NCI-H128 (cell line): ENCODE results near the gene RAB11FIP4.
"Not testable (repeated sequence)": the region's sequence is repeated elsewhere in the genome, so short reads cannot be mapped to it uniquely, and the experiment has no call there.

Experiments used
- DNase-seq: peaks from one replicate; lab custom pipeline; 2025; ENCODE audit not compliant: unreplicated experiment; lab: John Stamatoyannopoulos, UW

Gene RAB11FIP4, protein sequence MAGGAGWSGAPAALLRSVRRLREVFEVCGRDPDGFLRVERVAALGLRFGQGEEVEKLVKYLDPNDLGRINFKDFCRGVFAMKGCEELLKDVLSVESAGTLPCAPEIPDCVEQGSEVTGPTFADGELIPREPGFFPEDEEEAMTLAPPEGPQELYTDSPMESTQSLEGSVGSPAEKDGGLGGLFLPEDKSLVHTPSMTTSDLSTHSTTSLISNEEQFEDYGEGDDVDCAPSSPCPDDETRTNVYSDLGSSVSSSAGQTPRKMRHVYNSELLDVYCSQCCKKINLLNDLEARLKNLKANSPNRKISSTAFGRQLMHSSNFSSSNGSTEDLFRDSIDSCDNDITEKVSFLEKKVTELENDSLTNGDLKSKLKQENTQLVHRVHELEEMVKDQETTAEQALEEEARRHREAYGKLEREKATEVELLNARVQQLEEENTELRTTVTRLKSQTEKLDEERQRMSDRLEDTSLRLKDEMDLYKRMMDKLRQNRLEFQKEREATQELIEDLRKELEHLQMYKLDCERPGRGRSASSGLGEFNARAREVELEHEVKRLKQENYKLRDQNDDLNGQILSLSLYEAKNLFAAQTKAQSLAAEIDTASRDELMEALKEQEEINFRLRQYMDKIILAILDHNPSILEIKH

DNA sequence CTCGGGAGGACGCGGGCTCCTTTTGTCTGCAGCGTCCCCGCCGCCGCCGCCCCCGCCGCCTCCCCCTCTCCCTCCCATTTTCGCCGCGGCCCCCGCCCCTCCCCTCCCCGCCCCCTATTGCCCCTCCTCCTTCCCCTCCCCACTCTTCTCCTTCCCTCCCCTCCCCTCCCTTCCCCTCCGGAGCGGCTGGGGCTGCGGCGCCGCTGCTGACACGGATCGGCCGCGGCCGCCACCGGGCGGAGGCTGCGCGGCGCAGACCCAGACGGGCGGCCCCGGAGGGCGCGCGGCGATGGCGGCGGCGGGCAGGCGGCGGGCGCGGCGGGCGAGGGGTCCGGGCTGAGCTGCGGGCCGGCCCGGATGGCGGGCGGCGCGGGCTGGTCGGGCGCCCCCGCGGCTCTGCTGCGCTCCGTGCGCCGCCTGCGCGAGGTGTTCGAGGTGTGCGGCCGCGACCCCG lies at the start of gene RAB11FIP4:
TSS of gene RAB11FIP4 (plus strand) at position 180 of the 454 bp plus-strand sequence. CDS start at position 358, 178 bp downstream.
- DNase-seq = no peak

DNA sequence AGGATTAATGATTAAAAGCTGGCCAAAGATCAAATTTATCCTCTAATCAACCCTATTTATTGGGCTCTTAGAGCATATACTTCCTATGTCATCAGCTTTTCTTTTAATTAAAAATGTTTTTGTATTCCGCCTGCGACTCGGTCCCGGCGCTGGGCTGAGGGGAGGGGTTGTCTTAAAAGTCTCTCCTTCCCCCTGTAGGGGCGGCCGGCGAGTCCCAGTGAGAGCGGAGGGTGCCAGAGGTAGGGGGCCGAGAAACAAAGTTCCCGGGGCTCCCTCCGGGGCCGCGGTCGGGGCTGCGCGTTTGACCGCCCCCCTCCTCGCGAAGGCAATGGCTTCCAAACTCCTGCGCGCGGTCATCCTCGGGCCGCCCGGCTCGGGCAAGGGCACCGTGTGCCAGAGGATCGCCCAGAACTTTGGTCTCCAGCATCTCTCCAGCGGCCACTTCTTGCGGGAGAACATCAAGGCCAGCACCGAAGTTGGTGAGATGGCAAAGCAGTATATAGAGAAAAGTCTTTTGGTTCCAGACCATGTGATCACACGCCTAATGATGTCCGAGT lies 46.2 kb upstream of the RAB11FIP4 start:
- not testable (repeated sequence) for DNase-seq

DNA sequence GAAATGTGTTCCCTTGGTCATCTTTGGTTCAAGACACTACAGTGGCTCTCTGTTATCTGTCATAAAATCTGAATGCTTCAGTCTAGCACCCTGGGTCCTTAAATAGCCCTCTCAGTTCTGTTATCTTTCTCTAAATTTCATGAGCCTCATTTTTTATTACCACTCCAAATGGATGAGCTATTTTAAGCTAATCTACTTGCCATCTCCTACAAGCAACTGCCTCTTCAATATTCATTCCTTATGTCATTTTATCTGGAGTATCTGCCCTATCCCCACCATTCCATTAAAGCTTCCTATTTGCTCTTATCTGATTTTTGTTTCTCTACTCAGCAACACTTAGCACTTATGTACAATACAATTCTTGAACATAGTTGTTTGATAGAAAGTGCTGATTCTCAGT lies 42.0 kb upstream of the RAB11FIP4 start:
- DNase-seq = no peak

DNA sequence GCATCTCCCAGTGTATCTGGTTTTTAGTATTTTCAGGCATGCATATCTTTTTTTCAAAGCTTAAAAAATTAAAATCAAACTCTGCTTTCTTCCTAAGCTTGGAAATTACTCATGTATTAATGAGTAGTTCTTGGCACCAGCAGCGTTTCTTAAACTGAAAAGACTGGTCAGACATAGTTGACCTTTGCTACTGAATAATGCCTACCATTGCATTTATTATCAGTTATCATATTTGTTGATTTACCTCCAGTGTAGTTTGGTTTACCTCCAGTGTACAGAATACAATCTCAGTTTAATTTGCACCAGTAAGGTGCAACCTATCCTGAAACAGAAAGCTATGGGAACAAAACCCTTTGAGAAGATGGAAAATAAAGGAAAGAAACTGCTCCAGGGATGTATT lies 35.5 kb upstream of the RAB11FIP4 start:
- no peak for DNase-seq

- no peak for DNase-seq
Observed at GRCh38 chr17:31357091-31357490, 34.4 kb upstream of the RAB11FIP4 start.

GRCh38 chr17:31357839-31358394 lies 33.6 kb upstream of the RAB11FIP4 start:
- no peak for DNase-seq

DNA sequence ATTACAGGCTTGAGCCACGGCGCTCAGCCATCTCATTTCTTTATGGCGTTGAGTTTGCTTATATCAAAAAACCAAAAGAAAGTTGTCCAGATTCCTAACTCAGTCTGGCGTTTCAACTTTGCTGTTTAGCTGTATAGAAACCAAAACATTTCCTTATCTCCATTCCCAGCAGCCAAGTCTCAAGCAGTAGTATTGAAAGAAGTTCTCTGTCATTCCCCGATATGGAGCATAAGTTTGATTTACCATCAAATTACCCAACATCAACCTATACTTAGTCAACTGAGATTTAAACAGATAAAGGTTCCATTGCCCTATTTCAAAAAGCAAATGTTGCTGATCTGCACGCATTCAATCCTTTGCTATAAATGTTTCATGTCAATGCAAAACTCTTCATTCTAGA lies 27.5 kb upstream of the RAB11FIP4 start:
- DNase-seq = no peak

- DNase-seq = no peak
Observed at GRCh38 chr17:31366088-31366487, 25.4 kb upstream of the RAB11FIP4 start.

- DNase-seq = no peak
Observed at GRCh38 chr17:31369266-31369665, 22.2 kb upstream of the RAB11FIP4 start.

DNA sequence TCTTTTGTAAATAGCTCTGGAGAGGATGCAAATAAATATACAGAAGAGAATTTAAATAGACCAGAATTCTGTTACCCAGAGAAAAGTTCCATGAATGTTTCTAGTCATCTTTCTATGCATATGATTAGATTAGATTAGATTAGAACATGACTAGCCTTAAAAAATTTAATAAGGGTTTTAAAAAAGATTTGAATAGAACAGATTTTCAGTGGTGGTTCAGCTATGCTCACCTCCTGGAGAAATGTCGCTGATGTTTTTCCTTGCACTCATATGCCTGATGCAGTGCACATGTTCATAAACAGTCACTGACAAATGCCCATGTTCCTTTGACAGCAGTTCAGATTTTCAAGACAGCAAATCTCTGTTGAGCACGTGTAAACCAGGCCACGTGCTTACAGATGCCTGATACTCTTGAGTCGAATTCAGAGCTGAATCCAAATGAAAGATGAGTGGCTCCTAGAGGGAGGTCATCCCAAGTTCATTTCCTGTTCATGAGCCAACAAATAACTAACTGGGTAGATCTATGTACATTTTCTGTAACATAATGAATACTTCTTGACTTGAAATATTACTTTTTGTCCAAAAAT lies 19.9 kb upstream of the RAB11FIP4 start:
- DNase-seq = no peak

GRCh38 chr17:31373150-31374093 lies 18.1 kb upstream of the RAB11FIP4 start:
- DNase-seq = no peak

GRCh38 chr17:31374094-31374447 lies 17.4 kb upstream of the RAB11FIP4 start:
- no peak for DNase-seq

- no peak for DNase-seq
Observed at GRCh38 chr17:31374503-31374902, 17.0 kb upstream of the RAB11FIP4 start.

DNA sequence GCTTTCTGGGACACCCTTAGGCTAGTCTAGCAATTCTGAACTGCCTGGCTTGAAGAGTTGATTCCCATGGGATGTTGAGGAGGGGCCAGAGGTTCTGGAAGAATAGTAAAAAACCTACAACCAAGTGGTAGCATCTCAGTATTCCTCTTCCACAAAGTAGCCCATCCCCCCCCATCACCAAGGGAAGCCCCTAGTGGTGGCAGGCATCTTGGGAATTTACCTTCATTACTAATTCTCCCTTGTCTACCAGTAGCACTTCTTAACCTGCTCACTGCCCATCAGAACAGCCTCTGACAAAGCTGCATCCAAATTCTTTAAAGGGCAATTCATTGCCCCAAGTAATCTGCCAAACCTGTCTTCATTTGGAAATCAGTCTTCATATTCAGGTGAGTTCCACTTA lies 12.8 kb upstream of the RAB11FIP4 start:
- no peak for DNase-seq

DNA sequence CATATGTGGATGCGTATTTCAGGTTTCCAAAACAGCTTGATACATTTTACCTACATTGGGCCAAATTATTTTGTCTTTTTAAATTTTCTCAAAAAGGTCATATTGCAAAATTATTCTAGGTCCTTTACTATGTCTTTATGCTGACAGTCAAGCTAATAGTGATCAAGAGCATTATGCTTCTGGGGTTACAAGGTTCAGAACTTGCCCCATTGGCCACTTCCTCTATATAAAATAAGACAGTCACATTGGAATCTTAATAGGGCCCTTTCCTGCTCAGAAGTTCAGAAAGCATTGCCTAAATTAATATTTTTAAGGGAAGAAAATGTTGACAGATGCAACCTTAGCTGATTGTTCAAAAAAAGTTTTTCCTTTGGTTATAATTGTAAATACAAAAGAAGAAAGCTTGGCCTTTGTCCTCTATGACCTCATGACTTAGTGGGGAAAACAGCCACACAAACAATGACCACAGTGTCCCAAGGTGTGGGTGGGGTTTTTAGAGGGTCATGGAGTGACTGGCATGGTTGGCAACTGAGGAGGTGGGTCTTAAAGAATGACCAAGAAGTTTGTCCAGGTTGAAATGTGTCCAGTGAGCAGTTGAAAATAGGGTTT lies 11.8 kb upstream of the RAB11FIP4 start:
- no peak for DNase-seq

DNA sequence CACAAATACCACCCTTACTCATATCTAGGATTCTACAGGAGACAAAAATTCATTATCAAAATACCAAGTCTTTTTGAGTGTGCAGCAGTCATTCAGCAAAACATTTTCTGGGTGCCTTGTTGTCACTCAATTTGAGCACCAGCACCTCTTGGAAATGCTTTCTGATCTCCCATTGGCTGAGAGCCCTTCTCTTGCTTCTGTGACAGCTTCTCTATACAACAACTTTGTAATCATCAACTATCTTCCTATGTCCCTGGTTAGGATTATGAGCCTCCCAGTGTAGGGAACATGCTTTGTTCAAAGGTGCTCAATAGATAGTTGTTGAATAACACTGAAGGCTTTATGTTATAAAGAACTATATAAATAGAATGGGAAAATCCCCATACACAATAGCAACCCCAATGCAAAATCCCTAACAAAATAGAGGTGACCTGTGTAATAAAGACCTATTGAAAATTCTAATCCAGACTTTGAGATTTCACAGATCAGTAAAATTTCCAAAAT lies 10.3 kb upstream of the RAB11FIP4 start:
- DNase-seq = no peak

GRCh38 chr17:31382668-31383275 lies 8.7 kb upstream of the RAB11FIP4 start:
- DNase-seq = not testable (repeated sequence)

- DNase-seq = not testable (repeated sequence)
Observed at GRCh38 chr17:31383488-31383887, 8.0 kb upstream of the RAB11FIP4 start.
